Left ventricle myocardium superior (tissue), 1 donor: ENCODE measurements around the gene PPFIA4. TPM values are rescaled to one million over a fixed set of nuclear protein-coding genes. Genes with fewer than 3 reads are reported as not detected.
A peak's percentile ranks its signal among the peaks of the same experiment; 100 is the strongest.

Source experiments
- ATAC-seq: fragments of 200-7000 bp; cut with Tn5 transposase; one replicate; pipeline ENCODE4 v1.9.1; 2020; ENCODE audit warnings: mild to moderate bottlenecking, moderate library complexity
- DNase-seq: peaks from one replicate; pipeline ENCODE4 v3.0.0-alpha.2; 2020
- intact Hi-C: fragments of 100-400 bp; cut with micrococcal nuclease; formaldehyde crosslinking; loops from one replicate; pipeline ENCODE4 v1.11.0; 2022
- total RNA-seq: library from RNA; stranded (reverse); fragmentation: NEBNext Ultra II Directional; extraction: Animal tissue kit (Norgen Biotek cat#: 25700); gene quantifications from one replicate; pipeline ENCODE4 v1.2.1, GENCODE V29; 2021
- donor health status: DM: no; HTN: yes; CAD: no; lungs with severe emphysema.

The PPFIA4 gene
- total RNA-seq, 1 donor from 2014 or later, result 21.3 TPM

DNA sequence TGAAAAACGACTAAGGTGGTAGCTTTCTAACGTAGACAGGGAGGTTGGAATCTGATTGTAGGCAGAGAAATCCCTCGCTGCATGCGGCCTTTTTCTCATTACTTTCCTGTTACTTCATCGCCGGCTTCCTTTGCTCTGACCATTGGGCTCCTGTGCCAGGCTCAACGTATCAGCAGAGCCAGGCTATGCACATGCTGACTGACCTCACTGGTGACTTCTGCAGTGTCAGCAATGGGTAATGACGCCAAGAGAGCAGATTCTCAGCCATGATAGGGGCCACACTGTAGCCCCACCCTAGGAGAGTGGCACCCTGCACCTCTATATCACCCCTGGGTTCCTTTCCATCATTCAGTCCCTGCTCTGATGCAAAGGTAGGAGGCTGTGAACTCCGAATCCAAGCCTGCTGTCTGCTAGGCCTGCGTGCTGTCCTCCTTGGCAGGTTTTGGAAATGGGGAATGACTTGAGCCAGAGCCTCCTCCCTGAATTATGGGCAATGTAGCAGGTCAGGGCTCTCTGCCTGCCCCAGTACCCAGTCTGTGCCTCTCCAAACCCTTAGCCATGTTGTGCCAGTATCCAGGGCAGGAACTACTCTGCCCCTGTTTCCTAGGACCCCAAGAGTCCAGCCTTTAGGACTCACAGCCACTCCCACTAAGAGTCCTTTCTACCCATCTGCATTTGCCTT is 11.4 kb downstream of the PPFIA4 start:
- intact Hi-C loops, result loop anchor here (5.0 kb wide), 1 partner anchor 180 kb away; no protein-coding TSS in a partner anchor
- peak; percentile 21 for ATAC-seq
- DNase-seq, result no peak

GRCh38 chr1:203038217-203038741 is 12.0 kb downstream of the PPFIA4 start:
- intact Hi-C loops, result loop anchor here (5.0 kb wide), 1 partner anchor 179 kb away; no protein-coding TSS in a partner anchor
- ATAC-seq, result peak; percentile 83
- DNase-seq, result peak; percentile 83

GRCh38 chr1:203038891-203039608 is 12.8 kb downstream of the PPFIA4 start:
- intact Hi-C loops, result loop anchor here (5.0 kb wide), 1 partner anchor 178 kb away; no protein-coding TSS in a partner anchor
- DNase-seq (peak; percentile 85), ATAC-seq (peak; percentile 80)

DNA sequence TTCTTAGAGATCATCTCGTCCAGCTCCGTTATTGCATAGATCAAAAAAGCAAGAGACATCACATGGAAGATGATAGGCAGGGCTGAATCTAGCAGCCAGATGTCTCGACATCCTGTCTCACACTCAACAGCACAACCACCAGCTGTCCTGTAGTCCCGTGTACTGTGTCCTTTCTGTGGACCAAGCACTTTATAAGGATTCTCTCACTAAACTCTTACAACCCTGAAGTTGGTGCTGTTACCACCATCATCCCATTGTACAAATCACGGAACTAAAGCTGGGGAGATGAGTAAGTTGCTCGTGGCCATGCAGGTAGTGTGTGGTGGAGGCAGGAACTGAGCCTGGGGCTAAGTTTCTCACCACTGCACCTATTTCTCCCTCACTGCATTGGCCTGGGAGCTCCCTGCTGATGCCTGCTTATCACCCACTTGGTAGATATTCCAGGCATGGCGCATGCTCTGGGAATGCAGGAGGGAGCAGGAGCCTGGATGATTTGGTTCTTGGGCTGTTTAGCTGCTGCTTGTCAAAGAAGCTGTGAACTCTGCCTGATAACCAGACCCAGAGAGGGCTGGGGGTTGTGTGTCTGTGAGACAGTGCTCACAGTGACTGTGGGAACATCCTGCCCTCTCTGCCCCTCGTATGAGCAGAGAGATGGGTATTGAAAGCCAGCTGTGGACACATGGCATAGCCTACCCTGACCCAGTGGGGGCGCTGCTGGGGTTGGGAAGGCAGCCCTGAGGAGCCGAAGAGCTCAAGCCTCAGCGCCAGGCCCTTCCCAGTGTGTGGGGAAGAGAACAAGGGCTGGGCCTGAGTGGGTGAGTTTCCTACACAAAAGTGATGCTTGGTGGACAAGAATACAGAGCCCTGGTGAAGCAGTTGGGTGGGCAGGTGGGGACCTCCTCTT is 13.6 kb downstream of the PPFIA4 start:
- ATAC-seq, result no peak
- intact Hi-C loops, result loop anchor here (5.0 kb wide), 1 partner anchor 177 kb away; no protein-coding TSS in a partner anchor
- no peak for DNase-seq

DNA sequence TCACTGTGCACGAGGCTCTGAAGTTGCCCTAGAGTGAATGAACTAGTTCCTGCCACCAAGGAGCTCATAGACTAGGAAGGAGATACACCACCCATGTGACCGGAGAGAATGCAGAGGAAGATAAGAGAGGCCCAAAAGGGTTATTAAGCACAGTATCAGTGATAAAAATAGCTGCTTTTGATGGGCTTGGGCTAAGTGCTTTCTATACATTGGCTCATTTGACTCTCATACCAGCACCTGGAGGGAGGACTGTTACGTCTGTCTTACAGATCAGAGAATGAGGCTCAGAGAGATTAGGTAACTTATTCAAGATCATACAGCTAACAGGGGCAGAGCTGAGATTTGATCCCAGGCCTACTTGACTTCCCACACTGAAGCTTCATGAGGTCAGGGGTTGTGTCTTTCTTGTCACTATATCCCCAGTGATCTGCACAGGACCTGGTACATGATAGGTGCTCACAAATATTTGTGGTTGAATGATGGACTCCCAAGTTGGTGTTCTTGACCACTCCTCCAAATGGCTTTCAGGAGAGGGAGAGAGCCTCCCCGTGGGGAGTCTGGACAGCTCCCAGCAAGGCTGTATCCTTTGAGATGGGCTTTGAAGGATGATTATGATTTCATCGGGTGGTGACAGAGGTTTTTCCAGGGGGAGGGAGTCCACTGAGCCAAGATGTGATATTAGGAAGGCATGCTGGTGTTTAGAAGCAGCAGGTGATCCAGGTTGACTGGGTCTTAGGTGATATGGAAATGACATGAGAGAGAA is 14.4 kb downstream of the PPFIA4 start:
- intact Hi-C loops, result no loop called here
- no peak for ATAC-seq
- DNase-seq, result no peak

DNA sequence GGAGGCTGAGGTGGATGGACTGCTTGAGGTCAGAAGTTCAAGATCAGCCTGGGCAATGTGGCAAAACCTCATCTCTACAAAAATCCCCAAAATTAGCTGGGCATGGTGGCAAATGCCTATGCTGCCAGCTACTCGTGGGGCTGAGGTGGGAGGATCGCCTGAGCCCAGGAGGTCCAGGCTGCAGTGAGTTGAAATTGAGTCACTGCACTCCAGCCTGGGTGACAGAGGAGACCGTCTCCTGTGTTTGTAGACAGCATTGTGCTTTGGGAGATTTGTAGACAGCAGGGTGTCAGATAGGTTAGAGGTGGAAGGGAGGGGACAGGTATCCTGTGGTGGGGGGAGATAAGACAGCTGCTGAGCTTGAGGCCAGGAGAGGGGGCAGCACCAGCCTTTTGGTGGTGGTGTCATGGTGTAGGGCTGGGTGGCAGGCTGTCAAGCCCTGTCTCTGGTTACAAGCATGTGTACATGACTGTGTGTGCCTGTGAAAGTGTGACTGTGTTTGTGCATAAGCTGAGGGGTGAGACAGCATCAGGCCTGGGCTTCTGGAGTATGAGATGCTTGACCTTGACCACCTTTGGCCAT is 15.2 kb downstream of the PPFIA4 start:
- ATAC-seq (no peak), DNase-seq (no peak)
- intact Hi-C loops, result no loop called here

DNA sequence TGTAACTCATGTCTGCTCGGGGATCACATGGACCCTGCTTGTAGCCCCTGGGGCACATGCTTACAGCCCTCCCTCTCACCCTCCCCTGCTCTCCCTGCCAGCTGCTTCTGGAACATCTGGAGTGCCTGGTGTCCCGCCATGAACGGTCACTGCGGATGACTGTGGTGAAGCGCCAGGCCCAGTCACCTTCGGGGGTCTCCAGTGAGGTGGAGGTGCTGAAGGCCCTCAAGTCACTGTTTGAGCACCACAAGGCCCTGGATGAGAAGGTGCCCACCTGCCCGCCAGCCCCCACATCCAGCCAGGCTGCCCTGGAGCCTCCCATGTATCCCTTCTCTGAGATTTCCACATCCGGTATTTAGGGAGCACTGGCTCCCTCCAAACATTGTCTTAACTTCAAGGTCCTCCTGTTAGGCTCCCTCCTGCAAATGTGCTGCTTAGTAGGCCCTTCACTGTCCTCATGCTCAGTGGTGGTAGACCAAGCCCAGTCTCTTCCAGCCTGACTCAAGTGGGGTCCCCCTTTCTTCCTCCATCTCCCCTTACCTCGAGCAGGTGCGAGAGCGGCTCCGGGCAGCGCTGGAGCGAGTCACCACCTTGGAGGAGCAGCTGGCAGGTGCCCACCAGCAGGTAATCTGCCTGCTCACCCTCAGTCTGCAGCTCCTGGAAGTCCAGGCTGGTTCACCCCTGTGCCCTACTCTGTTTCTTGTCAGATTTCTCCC is 17.7 kb downstream of the PPFIA4 start:
- intact Hi-C loops, result no loop called here

GRCh38 chr1:203044546-203045250 is 18.4 kb downstream of the PPFIA4 start:
- intact Hi-C loops, result no loop called here
- DNase-seq (no peak), ATAC-seq (no peak)

More for the DNA sequence above, 17.7 kb downstream of the PPFIA4 start:
- DNase-seq (no peak), ATAC-seq (no peak)

- ATAC-seq (no peak), DNase-seq (no peak)
- intact Hi-C loops, result no loop called here
These were observed 19.0 kb downstream of the PPFIA4 start for GRCh38 chr1:203045336-203045735.

DNA sequence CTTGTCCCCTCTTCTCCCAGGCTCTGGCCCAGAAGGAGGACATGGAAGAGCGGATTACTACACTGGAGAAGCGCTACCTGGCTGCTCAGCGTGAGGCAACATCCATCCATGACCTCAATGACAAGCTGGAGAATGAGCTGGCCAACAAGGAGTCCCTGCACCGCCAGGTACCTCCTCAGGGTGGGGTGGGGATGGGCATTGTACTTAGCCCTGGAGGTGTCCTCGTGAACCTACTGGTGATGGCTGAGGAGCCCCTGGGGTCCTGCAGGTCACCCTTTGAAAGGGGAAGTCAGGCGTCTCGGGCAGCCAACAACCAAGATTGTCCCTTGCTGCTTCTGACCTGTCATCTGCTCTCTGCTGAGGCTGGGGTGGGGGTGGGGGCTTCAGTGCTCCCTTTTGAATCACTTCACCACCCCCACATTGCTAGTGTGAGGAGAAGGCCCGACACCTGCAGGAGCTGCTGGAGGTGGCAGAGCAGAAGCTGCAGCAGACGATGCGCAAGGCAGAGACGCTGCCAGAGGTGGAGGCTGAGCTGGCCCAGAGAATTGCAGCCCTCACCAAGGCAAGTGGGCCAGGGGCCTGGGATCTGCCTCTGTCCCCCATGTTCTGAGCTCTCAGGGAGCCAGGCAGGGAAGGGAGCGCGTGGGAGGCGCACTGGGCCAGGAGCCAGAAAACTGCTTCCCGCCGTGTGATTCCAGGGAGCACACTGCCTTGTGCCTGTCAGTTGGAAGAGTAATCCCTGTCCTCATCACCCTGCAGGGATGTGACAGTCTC is 19.7 kb downstream of the PPFIA4 start:
- intact Hi-C loops, result no loop called here
- ATAC-seq (peak; percentile 34), DNase-seq (no peak)

DNA sequence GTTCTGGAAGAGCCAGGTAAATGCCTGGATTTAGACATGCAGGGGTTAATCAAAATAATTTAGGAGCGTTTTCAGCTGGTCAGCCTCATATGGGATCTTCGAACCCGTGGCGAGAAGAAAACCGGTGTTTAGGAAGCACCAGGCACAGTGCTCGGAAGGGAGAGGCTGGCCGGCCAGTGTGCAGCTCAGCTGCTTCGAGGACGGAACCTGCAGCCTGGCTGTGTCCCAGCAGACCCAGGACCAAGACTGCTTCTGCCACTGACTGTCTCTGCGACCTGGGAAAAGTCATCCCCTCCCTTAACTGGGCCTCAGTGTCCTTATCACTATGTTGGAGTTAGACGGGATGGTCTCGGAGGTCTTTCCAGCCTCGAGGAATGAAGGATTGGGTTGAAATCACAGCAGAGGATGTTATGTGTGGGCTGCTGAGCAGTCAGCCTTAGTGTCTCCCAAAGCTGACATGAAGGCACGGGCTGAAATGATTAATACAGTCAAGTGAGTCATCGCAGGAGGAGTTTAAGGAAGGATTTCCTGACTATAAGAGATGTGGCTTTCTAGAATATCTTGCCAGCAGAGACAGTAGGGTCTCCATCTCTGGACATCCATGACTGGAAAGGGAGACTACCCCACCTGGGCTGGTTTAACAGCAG is 20.8 kb downstream of the PPFIA4 start:
- no peak for DNase-seq
- intact Hi-C loops, result no loop called here
- ATAC-seq, result peak; percentile 43

DNA sequence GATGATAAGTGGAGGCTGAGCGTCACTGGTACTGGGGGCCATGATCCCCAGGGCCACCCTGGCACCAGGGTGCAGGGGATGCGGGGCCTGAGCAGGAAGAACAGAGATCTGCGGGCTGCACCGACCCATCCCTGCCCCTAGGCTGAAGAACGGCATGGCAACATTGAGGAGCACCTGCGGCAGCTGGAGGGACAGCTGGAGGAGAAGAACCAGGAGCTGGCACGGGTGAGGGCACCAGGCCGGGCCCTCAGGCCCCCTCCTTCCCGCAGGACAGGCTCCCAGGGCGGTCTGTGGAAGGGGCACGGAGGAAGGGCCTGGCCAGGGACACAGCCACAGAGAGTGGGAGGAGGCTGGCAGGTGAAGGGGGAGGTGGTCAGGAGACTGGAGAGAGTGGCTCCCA is 21.8 kb downstream of the PPFIA4 start:
- DNase-seq (no peak), ATAC-seq (no peak)
- intact Hi-C loops, result no loop called here

DNA sequence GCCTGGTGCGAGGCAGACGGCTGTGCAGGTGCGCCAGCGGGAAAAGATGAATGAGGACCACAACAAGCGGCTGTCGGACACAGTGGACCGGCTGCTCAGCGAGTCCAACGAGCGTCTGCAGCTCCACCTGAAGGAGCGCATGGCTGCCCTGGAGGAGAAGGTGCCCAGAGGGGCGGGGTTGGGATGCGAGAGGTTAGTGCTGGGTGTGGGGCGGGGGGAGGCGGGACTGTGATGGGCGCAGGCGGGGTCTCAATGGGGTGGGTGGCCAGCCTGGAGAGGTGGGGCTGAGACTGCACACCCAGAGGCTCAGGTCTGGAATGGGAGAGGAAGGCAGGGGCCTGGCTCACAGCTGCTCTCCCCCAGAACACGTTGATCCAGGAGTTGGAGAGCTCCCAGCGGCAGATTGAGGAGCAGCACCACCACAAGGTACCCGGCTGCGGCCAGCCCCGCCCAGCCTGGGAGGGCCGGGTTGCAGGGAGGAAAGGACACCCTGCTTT is 22.3 kb downstream of the PPFIA4 start:
- ATAC-seq (no peak), DNase-seq (no peak)
- intact Hi-C loops, result no loop called here

- no peak for ATAC-seq
- intact Hi-C loops, result no loop called here
These were observed 22.8 kb downstream of the PPFIA4 start for GRCh38 chr1:203049077-203049476.

GRCh38 chr1:203049576-203050180 is 23.4 kb downstream of the PPFIA4 start:
- DNase-seq, result no peak
- intact Hi-C loops, result no loop called here
- ATAC-seq, result no peak

More at GRCh38 chr1:203049077-203049476, 22.8 kb downstream of the PPFIA4 start:
- DNase-seq, result no peak
